CD14-positive monocyte (primary cell): ENCODE results near the gene ENDOV. TPM values are rescaled to one million over a fixed set of nuclear protein-coding genes. Genes with fewer than 3 reads are reported as not detected.

ENCODE experiments used
- DNase-seq, 3 donors: peaks; one replicate each; pipeline ENCODE4 v3.0.0-alpha.2; 2011 to 2022
- H2AFZ ChIP-seq: 2 replicates; pipeline ENCODE4 v1.6.0; 2012; ENCODE audit warnings: mild to moderate bottlenecking, low read depth, low read length, inconsistent platforms; ENCODE audit not compliant: insufficient read depth, poor library complexity, severe bottlenecking
- H3K27ac ChIP-seq, 2 donors: 1 replicate in 1 of 2; 2 replicates in 1 of 2; pipeline ENCODE4 v1.5.1; 2012 to 2013; ENCODE audit warnings: low read length in 2 of 2, control low read depth in 1 of 2, inconsistent platforms in 1 of 2, low read depth in 1 of 2, mild to moderate bottlenecking in 1 of 2
- H3K27me3 ChIP-seq, 2 donors: one replicate each; pipeline versions ENCODE4 v1.6.0 to v1.6.1; 2011 to 2013; ENCODE audit warnings: low read length in 2 of 2; ENCODE audit not compliant: control insufficient read depth in 2 of 2, insufficient read depth in 2 of 2
- H3K36me3 ChIP-seq, 2 donors: replicated peaks in 1 of 2; 1 replicate in 1 of 2; 2 replicates in 1 of 2; pipeline versions ENCODE4 v1.5.1 to v1.6.1; 2012 to 2013; ENCODE audit warnings: low read length in 2 of 2, control low read depth in 1 of 2, inconsistent platforms in 1 of 2, mild to moderate bottlenecking in 1 of 2; ENCODE audit not compliant: insufficient read depth in 2 of 2, control insufficient read depth in 1 of 2
- H3K4me1 ChIP-seq, 2 donors: 1 replicate in 1 of 2; 2 replicates in 1 of 2; pipeline versions ENCODE4 v1.5.1 to v1.6.1; 2012 to 2013; ENCODE audit warnings: low read length in 2 of 2, control low read depth in 1 of 2, inconsistent platforms in 1 of 2, mild to moderate bottlenecking in 1 of 2, moderate library complexity in 1 of 2; ENCODE audit not compliant: insufficient read depth in 2 of 2, control insufficient read depth in 1 of 2
- H3K4me2 ChIP-seq: replicated peaks from 2 replicates; pipeline ENCODE3; 2012; ENCODE audit warnings: low read length, moderate library complexity, mild to moderate bottlenecking; ENCODE audit not compliant: poor library complexity, severe bottlenecking; ENCODE audit errors: extremely low read depth
- H3K4me3 ChIP-seq, 3 experiments: fragments of 200-600 bp in 1 of 3; sonication (generic) in 1 of 3; replicated peaks in 1 of 3; 1 replicate in 2 of 3; 2 replicates in 1 of 3; pipeline ENCODE4 v1.5.1; 2011 to 2013; ENCODE audit warnings: low read length in 3 of 3, mild to moderate bottlenecking in 3 of 3, control low read depth in 2 of 3, low read depth in 2 of 3, inconsistent platforms in 1 of 3, moderate library complexity in 1 of 3
- H3K79me2 ChIP-seq: 2 replicates; pipeline ENCODE4 v1.6.0; 2012; ENCODE audit warnings: mild to moderate bottlenecking, control low read depth, inconsistent platforms, low read length, moderate library complexity; ENCODE audit not compliant: insufficient read depth
- H3K9ac ChIP-seq: 2 replicates; pipeline ENCODE4 v1.6.0; 2017; ENCODE audit warnings: low read length, mild to moderate bottlenecking; ENCODE audit not compliant: insufficient read depth, poor library complexity, severe bottlenecking
- H3K9me3 ChIP-seq, 2 donors: replicated peaks in 1 of 2; 1 replicate in 1 of 2; 2 replicates in 1 of 2; pipeline versions ENCODE4 v1.5.1 to v1.6.1; 2012 to 2013; ENCODE audit warnings: low read length in 2 of 2, control low read depth in 1 of 2; ENCODE audit not compliant: control insufficient read depth in 1 of 2, insufficient read depth in 1 of 2
- H4K20me1 ChIP-seq: 2 replicates; pipeline ENCODE4 v1.6.0; 2012; ENCODE audit warnings: mild to moderate bottlenecking, low read length, control low read depth, moderate library complexity; ENCODE audit not compliant: insufficient read depth
- H3K27ac Mint-ChIP-seq, 7 donors: one replicate each; pipeline ENCODE4 v1.8.0; 2020; ENCODE audit warnings: mild to moderate bottlenecking in 7 of 7, mixed read lengths in 7 of 7, moderate library complexity in 6 of 7, inconsistent platforms in 2 of 7
- H3K27me3 Mint-ChIP-seq, 3 donors: one replicate each; pipeline ENCODE4 v1.8.0; 2021 to 2022; ENCODE audit warnings: low read depth in 3 of 3, mild to moderate bottlenecking in 3 of 3, mixed read lengths in 3 of 3, moderate library complexity in 3 of 3, inconsistent platforms in 1 of 3
- H3K36me3 Mint-ChIP-seq, 2 donors: one replicate each; pipeline ENCODE4 v1.8.0; 2020; ENCODE audit warnings: mixed read lengths in 2 of 2, inconsistent platforms in 1 of 2, mild to moderate bottlenecking in 1 of 2
- H3K4me1 Mint-ChIP-seq: one replicate; pipeline ENCODE4 v1.8.0; 2020; ENCODE audit warnings: mild to moderate bottlenecking, mixed read lengths
- H3K4me3 Mint-ChIP-seq, 2 donors: one replicate each; pipeline ENCODE4 v1.8.0; 2020; ENCODE audit warnings: mild to moderate bottlenecking in 2 of 2, mixed read lengths in 2 of 2, moderate library complexity in 1 of 2
- H3K9me3 Mint-ChIP-seq, 7 donors: one replicate each; pipeline ENCODE4 v1.8.0; 2020 to 2022; ENCODE audit warnings: mixed read lengths in 7 of 7, mild to moderate bottlenecking in 6 of 7, moderate library complexity in 6 of 7, inconsistent platforms in 2 of 7
- CTCF ChIP-seq: fragments of 200-600 bp; IDR thresholded peaks from one replicate; pipeline ENCODE4 v1.8.0; 2022; ENCODE audit warnings: antibody characterized with exemption, mild to moderate bottlenecking
- WGBS: methylation state at CpG from one replicate; pipeline ENCODE4 v1.1.5; 2013; ENCODE audit warnings: missing lambda C conversion rate; ENCODE audit not compliant: insufficient coverage; 5-methylcytosine and 5-hydroxymethylcytosine counted together
- intact Hi-C, 2 donors: fragments of 100-400 bp; cut with micrococcal nuclease; formaldehyde crosslinking; loops; one replicate each; pipeline versions ENCODE4 v1.15.0 to v1.15.1; 2023
- polyA plus RNA-seq, 3 donors: library from polyadenylated mRNA; depleted of rRNA in 1 of 3; unstranded in 2 of 3; stranded (reverse) in 1 of 3; fragments of 300-500 nt in 2 of 3; fragments of >200 nt in 1 of 3; fragmentation: Illumina TruSeq in 2 of 3; gene quantifications; 1 replicate in 2 of 3; 2 replicates in 1 of 3; pipeline ENCODE4 v1.2.3, GENCODE V29; 2012 to 2021

ENDOV gene
- polyA plus RNA-seq, 3 donors, result 10.4 to 15.7 (median 13.3) TPM

- H3K27me3 Mint-ChIP-seq, result peaks cover 5 to 8% (median 7%) of the 10 kb centered on the region in 3 donors
- WGBS, result 98% methylated on average over 23 of the region's 33 CpGs
- Histone ChIP-seq H3K4me1 (no peaks in the 10 kb centered on the region), H3K4me3 (no peak overlapping the region), H3K27me3 (no peaks in the 10 kb centered on the region), H3K4me2 (no peak overlapping the region), H4K20me1 (no peaks in the 10 kb centered on the region), H3K9me3 (no peaks in the 10 kb centered on the region), H3K79me2 (no peaks in the 10 kb centered on the region), H3K36me3 (no peaks in the 10 kb centered on the region), H3K27ac (no peak overlapping the region), H3K9ac (no peak overlapping the region), H2AFZ (no peak overlapping the region)
- DNase-seq, result no peak
- no peaks in the 10 kb centered on the region for H3K4me1 Mint-ChIP-seq
- H3K9me3 Mint-ChIP-seq, result no peaks in the 10 kb centered on the region
- intact Hi-C loops, result loop anchor here (5.0 to 10.0 kb wide), 3 partner anchors 148 to 675 kb away; no protein-coding TSS in a partner anchor
- TF ChIP-seq CTCF, result no peak
- H3K27ac Mint-ChIP-seq, result no peak overlapping the region
- H3K4me3 Mint-ChIP-seq, result no peak overlapping the region
- no peaks in the 10 kb centered on the region for H3K36me3 Mint-ChIP-seq
Measured at GRCh38 chr17:80429356-80430275, 14.6 kb downstream of the ENDOV start.

- intact Hi-C loops, result no loop called here
- Histone ChIP-seq H3K9me3 (no peaks in the 10 kb centered on the region), H4K20me1 (no peaks in the 10 kb centered on the region), H3K36me3 (no peaks in the 10 kb centered on the region), H2AFZ (no peak overlapping the region), H3K9ac (no peak overlapping the region), H3K4me2 (no peak overlapping the region), H3K27ac (no peak overlapping the region), H3K27me3 (no peaks in the 10 kb centered on the region), H3K4me3 (no peak overlapping the region), H3K4me1 (no peaks in the 10 kb centered on the region), H3K79me2 (no peaks in the 10 kb centered on the region)
- no peak for DNase-seq
- H3K27me3 Mint-ChIP-seq, result peaks cover 4 to 9% (median 8%) of the 10 kb centered on the region in 3 donors
- H3K27ac Mint-ChIP-seq, result no peak overlapping the region
- H3K9me3 Mint-ChIP-seq, result no peaks in the 10 kb centered on the region
- WGBS, result 93% methylated on average over 15 of the region's 15 CpGs
- no peak overlapping the region for H3K4me3 Mint-ChIP-seq
- no peaks in the 10 kb centered on the region for H3K36me3 Mint-ChIP-seq
- H3K4me1 Mint-ChIP-seq, result no peaks in the 10 kb centered on the region
- no peak for TF ChIP-seq CTCF
Measured at GRCh38 chr17:80430446-80431245, 15.7 kb downstream of the ENDOV start.
